ENCODE measurements around the gene RPAIN.

Gene RPAIN, protein sequence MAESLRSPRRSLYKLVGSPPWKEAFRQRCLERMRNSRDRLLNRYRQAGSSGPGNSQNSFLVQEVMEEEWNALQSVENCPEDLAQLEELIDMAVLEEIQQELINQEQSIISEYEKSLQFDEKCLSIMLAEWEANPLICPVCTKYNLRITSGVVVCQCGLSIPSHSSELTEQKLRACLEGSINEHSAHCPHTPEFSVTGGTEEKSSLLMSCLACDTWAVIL

DNA sequence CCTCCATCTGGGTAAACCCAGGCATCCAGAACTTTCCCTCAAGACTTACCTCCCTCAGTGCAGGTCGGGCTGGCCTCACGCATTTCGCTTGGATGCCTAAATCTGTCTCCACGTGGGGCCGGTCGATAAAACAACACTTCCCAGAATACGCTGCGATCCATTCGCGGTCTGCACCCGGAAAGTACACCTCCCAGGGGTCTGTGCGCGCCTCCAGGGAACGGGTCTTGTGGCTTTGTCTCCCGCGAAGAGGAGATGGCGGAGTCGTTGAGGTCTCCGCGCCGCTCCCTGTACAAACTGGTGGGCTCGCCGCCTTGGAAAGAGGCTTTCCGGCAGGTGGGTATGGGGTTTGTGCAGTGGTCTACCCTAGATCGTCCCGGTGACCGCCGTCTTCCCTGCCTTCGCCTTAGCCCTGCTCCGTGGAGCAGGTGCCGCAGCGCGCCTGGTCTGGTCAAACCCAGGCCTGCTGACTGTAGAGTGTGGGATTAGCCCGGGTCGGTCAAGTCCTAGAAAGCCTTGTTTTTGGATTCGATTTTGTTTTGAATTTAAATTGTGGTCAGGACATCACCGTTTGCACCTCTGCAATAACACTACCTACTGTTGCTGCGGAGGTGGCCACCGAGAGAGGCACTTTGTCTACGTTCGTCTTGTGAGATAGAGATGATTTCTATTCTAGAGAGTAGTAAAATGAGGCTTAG is at the start of gene RPAIN:
RPAIN (plus strand) TSS at position 224 of the 695 bp plus-strand sequence; CDS start at position 253, 29 bp downstream.
- peak; percentile 94 for DNase-seq

- no peak for DNase-seq
These were observed 49.6 kb upstream of the RPAIN start for GRCh38 chr17:5370411-5370810.

DNA sequence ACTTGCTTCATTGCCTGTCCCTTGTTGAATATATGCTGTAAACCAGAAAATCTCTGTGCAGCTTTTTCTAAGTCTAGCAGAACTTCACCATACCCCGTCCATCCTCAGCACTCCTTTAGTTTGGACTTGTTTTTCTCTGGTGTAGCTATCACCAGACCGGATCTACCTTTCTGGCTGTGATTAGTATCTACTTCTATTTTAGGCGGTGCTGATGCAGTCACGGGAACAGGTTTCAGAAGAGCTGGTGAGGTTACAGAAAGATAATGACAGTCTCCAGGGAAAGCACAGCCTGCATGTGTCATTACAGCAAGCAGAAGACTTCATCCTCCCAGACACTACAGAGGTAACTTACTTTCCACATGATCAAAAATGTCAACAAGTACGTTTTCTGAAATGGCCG is 46.9 kb upstream of the RPAIN start:
- peak; percentile 63 for DNase-seq

- no peak for DNase-seq
These were observed 41.3 kb upstream of the RPAIN start for GRCh38 chr17:5378566-5379207.

DNA sequence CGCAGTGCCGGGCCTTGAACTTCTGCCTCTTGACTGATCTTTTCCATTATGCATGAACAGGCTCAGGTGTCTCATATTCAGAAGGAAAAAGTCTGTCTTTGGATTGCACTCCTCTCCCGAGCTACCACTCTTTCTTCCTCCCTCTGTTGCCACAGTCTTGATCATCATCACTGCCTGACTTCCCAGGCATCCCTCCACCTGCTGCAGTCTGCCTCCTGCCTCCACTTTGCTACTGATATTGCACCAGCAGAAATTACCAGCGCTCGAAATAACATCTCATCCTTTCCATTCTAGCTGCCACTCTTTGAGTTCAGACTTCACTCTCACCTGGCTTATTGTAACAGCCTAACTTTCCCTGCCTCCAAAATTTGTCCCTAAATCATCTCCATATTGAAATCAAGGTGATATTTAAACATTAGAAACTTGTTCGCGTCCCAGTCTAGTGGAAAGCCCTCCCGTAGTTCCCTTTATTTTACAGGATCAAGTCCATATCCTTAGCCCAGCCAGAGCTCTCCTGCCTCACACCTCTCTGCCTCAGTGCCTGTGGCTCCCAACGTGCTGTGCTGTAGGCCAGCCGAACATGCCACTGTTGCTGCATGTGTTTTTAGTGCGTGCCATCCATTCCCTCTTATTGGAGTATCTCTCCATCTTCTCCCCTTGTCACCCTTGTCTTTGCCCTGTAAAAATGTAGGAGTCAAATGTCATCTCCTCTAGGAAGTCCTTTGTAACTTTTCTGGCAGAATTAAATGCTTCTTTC is 40.5 kb upstream of the RPAIN start:
- no peak for DNase-seq

DNA sequence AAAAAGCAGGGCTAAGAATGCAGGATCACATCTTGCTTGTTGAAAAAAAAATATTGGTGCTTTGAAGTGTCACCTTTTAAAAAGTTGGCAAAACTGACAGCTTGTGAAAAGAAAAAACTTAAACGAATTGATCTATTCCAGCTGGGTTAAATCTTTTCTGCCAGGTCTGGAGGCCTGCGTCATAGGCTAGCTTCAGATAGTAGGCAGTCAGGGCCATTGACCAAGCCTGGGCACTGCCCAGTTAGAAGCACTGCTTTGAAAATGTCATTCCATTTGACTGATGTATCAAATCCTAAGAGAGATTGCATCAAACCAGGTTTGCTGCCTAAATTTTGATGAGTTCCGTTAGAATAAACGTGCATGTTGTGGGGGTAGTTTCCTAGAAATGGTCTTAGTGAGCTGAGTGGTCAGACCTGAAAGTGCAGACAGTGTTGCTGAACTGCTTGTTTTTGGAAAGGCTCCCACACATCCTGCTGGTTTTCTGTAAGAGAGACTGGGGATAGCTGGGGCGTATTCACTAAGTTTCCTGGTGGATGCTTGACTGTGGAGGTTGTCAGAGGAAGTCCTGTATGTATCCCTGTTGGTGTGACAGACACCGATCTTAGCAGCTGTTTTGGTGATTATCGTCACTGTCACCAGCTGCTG is 39.4 kb upstream of the RPAIN start:
- no peak for DNase-seq

DNA sequence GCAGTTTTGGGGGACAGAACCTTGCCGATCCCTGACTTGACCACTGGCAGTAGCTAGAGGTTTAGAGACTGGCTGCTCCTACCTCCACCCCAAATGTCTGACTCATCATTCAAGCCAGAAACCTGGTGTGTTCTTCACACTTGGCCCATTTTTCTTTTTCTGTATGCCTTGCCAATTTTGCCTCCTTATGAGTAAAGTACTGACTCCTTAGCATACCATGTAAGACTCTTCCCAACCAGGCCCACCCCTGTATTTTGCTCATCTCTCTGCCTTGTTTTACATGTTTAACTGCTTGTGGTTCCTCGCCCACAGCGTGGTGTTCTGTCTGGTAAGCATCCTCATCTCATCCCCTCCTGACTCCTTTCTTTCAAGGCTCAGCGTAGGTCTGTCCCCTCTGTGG is 38.4 kb upstream of the RPAIN start:
- DNase-seq, result no peak

GRCh38 chr17:5391678-5392077 is 28.3 kb upstream of the RPAIN start:
- DNase-seq, result no peak

DNA sequence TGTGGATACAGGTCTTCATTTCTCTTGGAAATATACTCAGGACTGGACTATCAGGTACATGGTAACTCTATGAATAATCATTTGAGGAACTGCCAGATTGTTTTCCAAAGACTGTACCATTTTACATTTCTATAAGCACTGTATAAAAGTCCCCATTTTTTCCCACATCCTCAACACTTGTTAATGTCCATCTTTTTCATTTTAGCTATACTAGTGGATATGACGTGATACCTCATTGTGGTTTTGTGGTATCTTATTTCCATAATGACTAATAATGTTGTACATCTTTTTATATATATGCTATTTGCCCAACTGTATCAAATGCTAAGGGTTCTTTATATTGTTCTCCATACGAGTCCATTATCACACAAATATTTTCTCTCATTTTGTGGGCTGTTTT is 23.4 kb upstream of the RPAIN start:
- DNase-seq, result no peak

DNA sequence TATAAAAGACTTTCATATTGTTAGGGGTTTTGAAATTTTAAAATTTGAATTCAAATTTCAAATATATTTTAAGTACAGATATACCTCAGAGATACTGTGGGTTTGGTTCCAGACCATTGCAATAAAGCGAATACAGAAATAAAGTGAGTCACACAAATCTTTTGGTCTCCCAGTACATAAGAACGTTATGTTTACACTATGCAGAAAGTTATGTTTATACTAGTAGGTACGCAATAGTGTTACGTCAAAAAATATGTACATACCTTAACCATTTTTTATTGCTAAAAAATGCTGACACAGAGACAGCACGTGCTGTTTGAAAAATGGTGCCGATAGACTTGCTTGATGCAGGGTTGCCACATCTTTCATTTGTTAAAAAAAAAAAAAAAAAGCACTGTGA is 20.2 kb upstream of the RPAIN start:
- DNase-seq, result no peak

DNA sequence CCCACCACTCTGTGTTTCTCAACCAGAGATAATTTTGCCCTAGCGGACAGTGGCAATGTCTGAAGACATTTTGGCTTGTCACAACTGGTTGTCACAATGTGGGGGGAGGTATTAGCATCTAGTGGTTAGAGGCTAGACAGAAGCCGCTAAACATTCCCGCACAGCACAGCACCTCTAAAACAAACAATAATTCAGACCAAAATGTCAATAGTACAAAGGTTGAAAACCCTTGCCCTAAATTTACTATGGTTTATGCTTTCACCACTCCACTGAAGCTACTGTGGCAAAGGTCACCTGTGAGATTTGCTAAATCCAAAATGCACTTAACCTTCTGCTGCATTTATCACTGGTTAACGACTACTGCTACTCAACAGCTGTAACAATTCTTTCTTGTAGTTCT is 14.6 kb upstream of the RPAIN start:
- no peak for DNase-seq

DNA sequence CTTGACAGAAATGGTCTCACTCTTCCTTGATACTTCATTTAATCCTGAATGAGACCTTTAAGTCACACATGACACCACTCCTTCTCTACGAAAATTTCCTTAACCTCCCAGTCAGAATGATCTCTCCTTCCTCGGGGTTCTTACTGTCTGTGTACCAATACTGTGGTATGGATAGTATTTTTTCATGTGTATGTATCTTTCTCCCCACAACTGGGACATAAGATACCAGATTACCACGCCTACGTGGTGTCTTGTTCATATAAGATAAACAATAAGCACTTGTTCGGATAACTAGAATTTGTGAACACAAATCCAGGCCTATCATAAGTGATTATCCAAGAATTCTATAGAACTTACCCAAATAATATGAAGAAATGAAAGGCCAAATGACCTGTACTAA is 11.8 kb upstream of the RPAIN start:
- no peak for DNase-seq

- DNase-seq, result no peak
These were observed 9.2 kb upstream of the RPAIN start for GRCh38 chr17:5410594-5411272.

GRCh38 chr17:5413682-5414081 is 6.3 kb upstream of the RPAIN start:
- no peak for DNase-seq

- DNase-seq, result no peak
These were observed 3.1 kb upstream of the RPAIN start for GRCh38 chr17:5416901-5417300.

GRCh38 chr17:5418858-5419355 is 1.1 kb upstream of the RPAIN start:
- peak; percentile 27 for DNase-seq

- DNase-seq, result peak; percentile 94
These were observed 525 bp upstream of the RPAIN start, which contains the start of gene NUP88 for GRCh38 chr17:5419356-5419958. TSS of gene NUP88 (minus strand) at chr17:5419662. CDS start at chr17:5419650, 12 bp downstream.

DNA sequence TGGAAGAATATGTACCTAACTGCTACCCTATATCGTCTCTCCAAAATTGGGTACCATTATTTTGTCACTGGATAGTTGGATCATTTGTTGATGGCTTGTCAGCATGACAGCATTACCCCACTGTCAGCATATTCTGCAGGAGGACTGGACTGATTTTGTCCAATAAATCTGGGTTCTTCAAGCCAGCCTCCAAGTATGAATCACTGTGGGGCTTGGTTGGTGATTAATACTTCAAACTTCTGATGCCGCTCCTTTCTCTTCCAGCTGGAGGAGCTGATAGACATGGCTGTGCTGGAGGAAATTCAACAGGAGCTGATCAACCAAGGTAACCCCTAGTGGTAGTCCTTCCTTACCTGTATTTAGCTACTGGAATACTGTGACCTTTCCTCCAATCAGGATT is 2.5 kb downstream of the RPAIN start:
- DNase-seq, result no peak

- no peak for DNase-seq
These were observed 4.9 kb downstream of the RPAIN start for GRCh38 chr17:5424909-5425308.

GRCh38 chr17:5425826-5426225 is 5.8 kb downstream of the RPAIN start:
- no peak for DNase-seq

DNA sequence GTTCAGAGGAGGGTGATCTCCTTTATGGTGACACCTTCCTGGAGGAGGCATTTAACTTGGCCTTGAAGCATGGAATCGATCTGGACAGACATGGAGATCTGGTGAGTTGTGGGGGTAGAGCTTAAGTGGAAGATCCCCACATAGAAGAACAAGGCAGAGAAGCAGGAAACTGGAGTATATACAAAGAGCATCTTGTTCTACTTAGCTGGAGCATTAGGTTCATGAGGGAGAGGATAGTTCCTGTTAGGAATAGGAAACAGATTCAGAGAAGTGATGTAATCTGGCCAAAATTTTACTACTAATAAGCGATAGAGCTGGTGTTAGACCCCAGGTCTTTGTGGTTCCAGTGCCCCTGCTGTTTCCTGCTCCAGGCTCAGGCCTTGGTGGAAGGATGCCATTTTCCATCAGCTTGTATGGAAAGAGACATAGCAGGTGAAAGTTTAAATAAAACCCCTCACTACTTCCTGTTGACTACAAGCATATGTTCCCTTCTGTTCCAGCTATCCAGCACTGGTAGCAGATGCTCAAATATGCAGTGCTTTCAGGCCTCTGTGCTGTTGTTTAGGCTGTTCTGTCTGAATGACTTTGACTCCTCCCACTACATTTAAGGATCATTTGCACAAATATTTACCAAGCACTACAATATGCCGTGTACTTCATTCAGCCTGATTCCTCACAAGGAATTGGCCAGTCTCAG is 9.4 kb downstream of the RPAIN start:
- no peak for DNase-seq

Measured in NCI-H2227 treated with DMSO at 0.1 percent for 48 hours (cell line).